Activated gamma-delta T cell (primary cell): Measurements from ENCODE around the gene SNX19.

Experiments
- DNase-seq: peaks from one replicate; lab custom pipeline; 2025; lab: John Stamatoyannopoulos, UW

SNX19 gene

GRCh38 chr11:130907229-130907628, 9.1 kb downstream of the SNX19 start:
- DNase-seq, result no peak

GRCh38 chr11:130906616-130907015, 9.7 kb downstream of the SNX19 start:
- no peak for DNase-seq

- DNase-seq, result no peak
These were observed 10.8 kb downstream of the SNX19 start for GRCh38 chr11:130905512-130905911.

- DNase-seq, result no peak
These were observed 11.9 kb downstream of the SNX19 start for GRCh38 chr11:130904380-130904779.

- no peak for DNase-seq
These were observed 13.9 kb downstream of the SNX19 start for GRCh38 chr11:130902380-130902779.

- DNase-seq, result no peak
These were observed 17.2 kb downstream of the SNX19 start for GRCh38 chr11:130899106-130899505.

GRCh38 chr11:130897262-130898182, 18.8 kb downstream of the SNX19 start:
- no peak for DNase-seq

GRCh38 chr11:130894322-130895025, 21.8 kb downstream of the SNX19 start:
- DNase-seq, result no peak

- DNase-seq, result no peak
These were observed 23.4 kb downstream of the SNX19 start for GRCh38 chr11:130892861-130893260.

- no peak for DNase-seq
These were observed 25.0 kb downstream of the SNX19 start for GRCh38 chr11:130891326-130891725.

- no peak for DNase-seq
These were observed 26.1 kb downstream of the SNX19 start for GRCh38 chr11:130890039-130890745.

- no peak for DNase-seq
These were observed 27.5 kb downstream of the SNX19 start for GRCh38 chr11:130888790-130889189.

GRCh38 chr11:130886704-130887103, 29.6 kb downstream of the SNX19 start:
- DNase-seq, result no peak

- no peak for DNase-seq
These were observed 34.1 kb downstream of the SNX19 start for GRCh38 chr11:130882138-130882551.

GRCh38 chr11:130881475-130882137, 34.7 kb downstream of the SNX19 start:
- DNase-seq, result no peak

GRCh38 chr11:130879836-130880235, 36.4 kb downstream of the SNX19 start:
- DNase-seq, result no peak

- DNase-seq, result no peak
These were observed 39.1 kb downstream of the SNX19 start for GRCh38 chr11:130876931-130877915.

GRCh38 chr11:130876100-130876499, 40.2 kb downstream of the SNX19 start:
- no peak for DNase-seq

GRCh38 chr11:130874955-130875531, 41.2 kb downstream of the SNX19 start:
- no peak for DNase-seq

GRCh38 chr11:130874396-130874795, 41.9 kb downstream of the SNX19 start:
- no peak for DNase-seq
